B cell (primary cell): ENCODE data around the gene BRPF3. TPM values are rescaled to one million over a fixed set of nuclear protein-coding genes. Genes with fewer than 3 reads are reported as not detected.

ENCODE experiments used
- ATAC-seq: fragments of 200-7000 bp; cut with Tn5 transposase; one replicate; pipeline ENCODE4 v1.10.0; 2021; ENCODE audit warnings: low read depth, mild to moderate bottlenecking, moderate number of reproducible peaks, moderate library complexity
- CTCF ChIA-PET: fragments of 350-600 bp; sonication (Branson Sonifier 250); formaldehyde crosslinking; loops from one replicate; lab custom pipeline; 2021; ENCODE audit warnings: antibody characterized with exemption, inconsistent platforms; lab: Charles Lee
- POLR2A ChIA-PET: fragments of 350-600 bp; sonication (Branson Sonifier 250); formaldehyde crosslinking; loops from one replicate; lab custom pipeline; 2021; ENCODE audit warnings: antibody characterized with exemption; lab: Charles Lee
- DNase-seq: peaks from one replicate; pipeline ENCODE4 v3.0.0; 2013
- H2AFZ ChIP-seq: 2 replicates; pipeline ENCODE4 v1.6.1; 2012; ENCODE audit warnings: mild to moderate bottlenecking, low read depth, low read length; ENCODE audit not compliant: insufficient read depth, poor library complexity, severe bottlenecking
- H3K27ac ChIP-seq, 2 donors: 1 replicate in 1 of 2; 2 replicates in 1 of 2; pipeline ENCODE4 v1.5.1; 2012 to 2013; ENCODE audit warnings: low read length in 2 of 2, mild to moderate bottlenecking in 2 of 2, moderate library complexity in 1 of 2
- H3K27me3 ChIP-seq, 4 experiments: fragments of 200-600 bp in 1 of 4; sonication (generic) in 1 of 4; replicated peaks in 1 of 4; 1 replicate in 2 of 4; 2 replicates in 2 of 4; pipeline versions ENCODE4 v1.6.1 to v1.7.0; 2013 to 2016; ENCODE audit warnings: low read length in 3 of 4, mild to moderate bottlenecking in 2 of 4, mixed read lengths in 1 of 4, moderate library complexity in 1 of 4; ENCODE audit not compliant: insufficient read depth in 4 of 4, control insufficient read depth in 3 of 4; ENCODE audit errors: control extremely low read depth in 1 of 4
- H3K36me3 ChIP-seq, 2 experiments: replicated peaks in 1 of 2; 1 replicate in 1 of 2; 2 replicates in 1 of 2; pipeline versions ENCODE4 v1.6.1 to v1.7.1; 2013; ENCODE audit warnings: low read length in 1 of 2; ENCODE audit not compliant: insufficient read depth in 2 of 2, control insufficient read depth in 1 of 2; ENCODE audit errors: control extremely low read depth in 1 of 2, extremely low read depth in 1 of 2
- H3K4me1 ChIP-seq, 2 donors: fragments of 200-600 bp in 1 of 2; sonication (generic) in 1 of 2; 1 replicate in 1 of 2; 2 replicates in 1 of 2; pipeline versions ENCODE4 v1.5.1 to v1.6.1; 2013 to 2017; ENCODE audit warnings: low read length in 2 of 2; ENCODE audit not compliant: control insufficient read depth in 2 of 2, insufficient read depth in 2 of 2
- H3K4me2 ChIP-seq: replicated peaks from 2 replicates; pipeline ENCODE3; 2012; ENCODE audit warnings: mild to moderate bottlenecking, low read depth, low read length; ENCODE audit not compliant: poor library complexity, severe bottlenecking
- H3K4me3 ChIP-seq, 5 experiments: fragments of 200-600 bp in 1 of 5; sonication (generic) in 1 of 5; 1 replicate in 3 of 5; 2 replicates in 2 of 5; pipeline versions ENCODE4 v1.5.1 to v1.7.0; 2011 to 2016; ENCODE audit warnings: low read length in 4 of 5, mild to moderate bottlenecking in 4 of 5, low read depth in 2 of 5, control low read depth in 1 of 5, moderate library complexity in 1 of 5; ENCODE audit not compliant: insufficient read depth in 1 of 5; ENCODE audit errors: control extremely low read depth in 1 of 5, extremely low read depth in 1 of 5
- H3K79me2 ChIP-seq: fragments of 200-600 bp; sonication (generic); one replicate; pipeline ENCODE4 v1.6.0; 2016; ENCODE audit warnings: low read length; ENCODE audit not compliant: control insufficient read depth, insufficient read depth
- H3K9ac ChIP-seq: fragments of 200-600 bp; sonication (generic); 2 replicates; pipeline ENCODE4 v1.6.1; 2017; ENCODE audit warnings: mild to moderate bottlenecking, low read length, moderate library complexity
- H3K9me3 ChIP-seq, 3 donors: one replicate each; pipeline versions ENCODE4 v1.6.1 to v1.7.1; 2013; ENCODE audit warnings: low read length in 2 of 3; ENCODE audit not compliant: control insufficient read depth in 2 of 3, insufficient read depth in 1 of 3; ENCODE audit errors: control extremely low read depth in 1 of 3
- H4K20me1 ChIP-seq: 2 replicates; pipeline ENCODE4 v1.6.0; 2012; ENCODE audit warnings: mild to moderate bottlenecking, low read length; ENCODE audit not compliant: insufficient read depth, control insufficient read depth, poor library complexity, severe bottlenecking
- H3K27ac Mint-ChIP-seq: one replicate; pipeline ENCODE4 v1.8.0; 2021; ENCODE audit warnings: mixed read lengths
- H3K27me3 Mint-ChIP-seq: one replicate; pipeline ENCODE4 v1.8.0; 2021; ENCODE audit warnings: mixed read lengths
- H3K4me1 Mint-ChIP-seq: one replicate; pipeline ENCODE4 v1.8.0; 2021; ENCODE audit warnings: mixed read lengths
- H3K4me3 Mint-ChIP-seq: one replicate; pipeline ENCODE4 v1.8.0; 2021; ENCODE audit warnings: mixed read lengths
- H3K9me3 Mint-ChIP-seq: one replicate; pipeline ENCODE4 v1.8.0; 2022; ENCODE audit warnings: mixed read lengths; ENCODE audit not compliant: insufficient read depth
- EZH2 ChIP-seq: IDR thresholded peaks from 2 replicates; pipeline ENCODE4 v1.6.1; 2012; ENCODE audit warnings: borderline replicate concordance, low read depth, mild to moderate bottlenecking, moderate library complexity, low read length; ENCODE audit not compliant: insufficient read depth, poor library complexity, severe bottlenecking
- WGBS: methylation state at CpG from one replicate; pipeline ENCODE4 v1.1.5; 2013; ENCODE audit warnings: missing lambda C conversion rate; ENCODE audit not compliant: insufficient coverage; 5-methylcytosine and 5-hydroxymethylcytosine counted together
- intact Hi-C: fragments of 100-400 bp; cut with micrococcal nuclease; formaldehyde crosslinking; loops from one replicate; pipeline ENCODE4 v1.10.0; 2022
- polyA plus RNA-seq: library from polyadenylated mRNA; depleted of rRNA; stranded (reverse); fragments of >200 nt; gene quantifications from 2 replicates; pipeline ENCODE4 v1.2.3, GENCODE V29; 2012
- total RNA-seq, 2 donors: library from RNA; stranded (reverse); fragments of 120-200 nt in 1 of 2; gene quantifications; 1 replicate in 1 of 2; 2 replicates in 1 of 2; pipeline versions ENCODE4 v1.2.3 to v1.2.4, GENCODE V29; 2013 to 2022
- TF ChIP-seq, protein P1 (sequence below): fragments of 200-600 bp; IDR thresholded peaks from one replicate; pipeline ENCODE4 v1.8.0; 2022; ENCODE audit warnings: antibody characterized with exemption, mild to moderate bottlenecking

The BRPF3 gene
- total and polyA plus RNA-seq, 2 donors (not counting 1 experiment from before 2014, with no cell fraction given): 17.1 to 29.4 TPM

- Mint-ChIP-seq H3K4me3 (no peak overlapping the region), H3K27me3 (no peaks in the 10 kb centered on the region), H3K27ac (no peak overlapping the region), H3K9me3 (no peaks in the 10 kb centered on the region), H3K4me1 (peaks cover 55% of the 10 kb centered on the region)
- TF ChIP-seq, protein P1, sequence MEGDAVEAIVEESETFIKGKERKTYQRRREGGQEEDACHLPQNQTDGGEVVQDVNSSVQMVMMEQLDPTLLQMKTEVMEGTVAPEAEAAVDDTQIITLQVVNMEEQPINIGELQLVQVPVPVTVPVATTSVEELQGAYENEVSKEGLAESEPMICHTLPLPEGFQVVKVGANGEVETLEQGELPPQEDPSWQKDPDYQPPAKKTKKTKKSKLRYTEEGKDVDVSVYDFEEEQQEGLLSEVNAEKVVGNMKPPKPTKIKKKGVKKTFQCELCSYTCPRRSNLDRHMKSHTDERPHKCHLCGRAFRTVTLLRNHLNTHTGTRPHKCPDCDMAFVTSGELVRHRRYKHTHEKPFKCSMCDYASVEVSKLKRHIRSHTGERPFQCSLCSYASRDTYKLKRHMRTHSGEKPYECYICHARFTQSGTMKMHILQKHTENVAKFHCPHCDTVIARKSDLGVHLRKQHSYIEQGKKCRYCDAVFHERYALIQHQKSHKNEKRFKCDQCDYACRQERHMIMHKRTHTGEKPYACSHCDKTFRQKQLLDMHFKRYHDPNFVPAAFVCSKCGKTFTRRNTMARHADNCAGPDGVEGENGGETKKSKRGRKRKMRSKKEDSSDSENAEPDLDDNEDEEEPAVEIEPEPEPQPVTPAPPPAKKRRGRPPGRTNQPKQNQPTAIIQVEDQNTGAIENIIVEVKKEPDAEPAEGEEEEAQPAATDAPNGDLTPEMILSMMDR: no peak
- TF ChIP-seq EZH2: no peak
- Histone ChIP-seq H3K9me3 (peaks cover 0 to 4% (median 0%) of the 10 kb centered on the region in 3 donors), H3K27me3 (no peaks in the 10 kb centered on the region), H3K4me2 (no peak overlapping the region), H2AFZ (no peak overlapping the region), H3K27ac (no peak overlapping the region), H3K4me1 (peaks cover 41 to 42% of the 10 kb centered on the region in 2 donors), H3K36me3 (peaks cover 0 to 26% of the 10 kb centered on the region in 2 experiments), H4K20me1 (peaks cover 25% of the 10 kb centered on the region), H3K9ac (no peak overlapping the region), H3K4me3 (no peak overlapping the region), H3K79me2 (peaks cover 65% of the 10 kb centered on the region)
- ChIA-PET CTCF (no interaction called here), POLR2A (interaction anchor here (0.7 kb wide), 1 partner anchor 8 kb away, joined by 3 read pairs; no protein-coding TSS in a partner anchor)
- ATAC-seq (no peak), DNase-seq (no peak)
- 98% methylated on average over 16 of the region's 19 CpGs for WGBS
- intact Hi-C loops: no loop called here
Measured at GRCh38 chr6:36200154-36200891, 3.8 kb downstream of the BRPF3 start.

GRCh38 chr6:36200998-36201596 is 4.6 kb downstream of the BRPF3 start:
- Histone ChIP-seq H3K9ac (no peak overlapping the region), H3K36me3 (peaks cover 0 to 26% of the 10 kb centered on the region in 2 experiments), H3K27ac (no peak overlapping the region), H3K9me3 (peaks cover 0 to 4% (median 0%) of the 10 kb centered on the region in 3 donors), H3K4me3 (no peak overlapping the region), H3K79me2 (peaks cover 65% of the 10 kb centered on the region), H2AFZ (no peak overlapping the region), H3K4me2 (peak overlapping the region; percentile 10), H4K20me1 (peaks cover 25% of the 10 kb centered on the region), H3K4me1 (peaks cover 34% of the 10 kb centered on the region in 2 donors), H3K27me3 (no peaks in the 10 kb centered on the region)
- H3K4me3 Mint-ChIP-seq: no peak overlapping the region
- no peak for DNase-seq
- 97% methylated on average over 14 of the region's 15 CpGs for WGBS
- H3K4me1 Mint-ChIP-seq: peaks cover 52% of the 10 kb centered on the region
- H3K27ac Mint-ChIP-seq: peak overlapping the region; percentile 62
- no peaks in the 10 kb centered on the region for H3K9me3 Mint-ChIP-seq
- TF ChIP-seq, protein P1: no peak
- TF ChIP-seq EZH2: no peak
- ATAC-seq: no peak
- CTCF ChIA-PET: no interaction called here
- no peaks in the 10 kb centered on the region for H3K27me3 Mint-ChIP-seq
- intact Hi-C loops: no loop called here
- POLR2A ChIA-PET: no interaction called here
